ENCODE measurements around the gene CTPS1. TPM values are rescaled to one million over a fixed set of nuclear protein-coding genes. Genes with fewer than 3 reads are reported as not detected.

The CTPS1 gene
- total and polyA plus RNA-seq, 7 donors: 1.8 to 99.0 (median 26.0) TPM

DNA sequence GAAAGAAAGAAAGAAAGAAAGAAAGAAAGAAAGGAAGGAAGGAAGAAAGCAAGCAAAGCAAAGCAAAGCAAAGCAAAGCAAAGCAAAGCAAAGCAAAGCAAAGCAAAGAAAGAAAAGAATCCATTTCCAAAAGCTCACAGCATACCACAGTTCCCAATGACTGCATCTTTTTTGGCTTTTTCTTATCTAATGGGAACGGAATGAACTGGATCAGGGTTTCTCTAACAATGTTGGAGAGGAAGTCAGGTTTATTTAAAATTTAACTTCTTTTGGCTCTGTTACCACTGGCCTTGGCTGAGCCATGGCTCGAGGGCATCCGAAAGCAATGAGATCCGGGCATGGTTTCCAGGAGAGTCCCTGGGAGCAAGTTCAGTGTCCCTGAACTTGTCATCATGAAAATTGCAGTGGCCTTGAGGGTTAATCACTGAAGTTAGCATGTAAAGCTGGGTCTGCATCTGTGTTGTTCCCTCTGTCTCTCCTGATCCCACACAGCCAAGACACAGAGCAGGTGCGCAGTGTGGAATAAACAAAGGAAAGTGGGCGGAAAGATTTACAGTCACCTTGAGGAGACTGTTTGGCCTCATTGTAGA lies 34.6 kb upstream of the CTPS1 start:
- Histone ChIP-seq H3K27me3 (no peaks in the 10 kb centered on the region), H3K27ac (peak overlapping the region; percentile 84 to 94 (median 88)), H3K4me3 (no peak overlapping the region), H3K36me3 (no peaks in the 10 kb centered on the region), H3K9me3 (no peaks in the 10 kb centered on the region), H3K4me1 (peaks cover 0 to 67% (median 47%) of the 10 kb centered on the region in 4 donors)
- DNase-seq: peak; percentile 86
- 21 to 57% methylated on average over 6 of the region's 6 CpGs for WGBS, 2 donors
- TF ChIP-seq, protein P1, sequence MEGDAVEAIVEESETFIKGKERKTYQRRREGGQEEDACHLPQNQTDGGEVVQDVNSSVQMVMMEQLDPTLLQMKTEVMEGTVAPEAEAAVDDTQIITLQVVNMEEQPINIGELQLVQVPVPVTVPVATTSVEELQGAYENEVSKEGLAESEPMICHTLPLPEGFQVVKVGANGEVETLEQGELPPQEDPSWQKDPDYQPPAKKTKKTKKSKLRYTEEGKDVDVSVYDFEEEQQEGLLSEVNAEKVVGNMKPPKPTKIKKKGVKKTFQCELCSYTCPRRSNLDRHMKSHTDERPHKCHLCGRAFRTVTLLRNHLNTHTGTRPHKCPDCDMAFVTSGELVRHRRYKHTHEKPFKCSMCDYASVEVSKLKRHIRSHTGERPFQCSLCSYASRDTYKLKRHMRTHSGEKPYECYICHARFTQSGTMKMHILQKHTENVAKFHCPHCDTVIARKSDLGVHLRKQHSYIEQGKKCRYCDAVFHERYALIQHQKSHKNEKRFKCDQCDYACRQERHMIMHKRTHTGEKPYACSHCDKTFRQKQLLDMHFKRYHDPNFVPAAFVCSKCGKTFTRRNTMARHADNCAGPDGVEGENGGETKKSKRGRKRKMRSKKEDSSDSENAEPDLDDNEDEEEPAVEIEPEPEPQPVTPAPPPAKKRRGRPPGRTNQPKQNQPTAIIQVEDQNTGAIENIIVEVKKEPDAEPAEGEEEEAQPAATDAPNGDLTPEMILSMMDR (IDR thresholded peaks at IDR 0.05): no peak
- peak; percentile 86 to 98 (median 96) for TF ChIP-seq EP300 (IDR thresholded peaks at IDR 0.05)
- TF ChIP-seq POLR2A (IDR thresholded peaks at IDR 0.05): no peak
- peak; percentile 96 to 99 (median 98) for TF ChIP-seq POLR2AphosphoS5 (IDR thresholded peaks at IDR 0.05)
- intact Hi-C loops (cut with DNase I): loop anchor here (1.0 to 10.0 kb wide), 2 partner anchors 78 to 250 kb away; partner anchors contain the start of gene NFYC

DNA sequence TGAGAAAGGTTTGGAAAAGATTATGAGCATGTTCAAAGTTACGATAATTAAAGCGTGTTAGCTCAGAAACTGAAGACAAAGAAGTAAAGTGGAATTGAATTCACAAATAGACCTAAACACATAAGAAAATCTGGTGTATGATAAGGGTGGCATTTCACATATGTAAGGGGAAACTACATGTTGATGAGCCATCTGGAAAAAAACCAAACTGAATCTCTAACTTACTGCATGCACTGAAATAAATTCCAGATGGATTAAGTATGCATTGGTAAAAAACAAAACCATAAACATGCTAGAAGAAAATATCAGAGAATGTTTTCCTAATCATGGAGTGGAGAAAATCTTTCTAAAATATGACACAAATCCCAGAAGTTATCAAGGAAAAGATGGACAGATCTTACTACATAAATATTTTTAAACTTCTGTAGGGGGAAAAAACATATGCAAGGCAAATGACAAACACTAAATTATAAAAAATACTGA lies 34.0 kb upstream of the CTPS1 start:
- no peak for DNase-seq
- Histone ChIP-seq H3K9me3 (no peaks in the 10 kb centered on the region), H3K4me1 (peaks cover 0 to 67% (median 47%) of the 10 kb centered on the region in 4 donors), H3K27ac (peak overlapping the region; percentile 84 to 94 (median 88)), H3K27me3 (no peaks in the 10 kb centered on the region), H3K36me3 (no peaks in the 10 kb centered on the region), H3K4me3 (no peak overlapping the region)
- intact Hi-C loops (cut with DNase I): loop anchor here (1.0 to 10.0 kb wide), 2 partner anchors 78 to 251 kb away; partner anchors contain the start of gene NFYC
- TF ChIP-seq EP300 (IDR thresholded peaks at IDR 0.05) (no peak), POLR2A (IDR thresholded peaks at IDR 0.05) (no peak), POLR2AphosphoS5 (IDR thresholded peaks at IDR 0.05) (no peak)
- TF ChIP-seq, protein P1 (IDR thresholded peaks at IDR 0.05): no peak
- 42 to 66% methylated on average over 2 of the region's 2 CpGs for WGBS, 2 donors

DNA sequence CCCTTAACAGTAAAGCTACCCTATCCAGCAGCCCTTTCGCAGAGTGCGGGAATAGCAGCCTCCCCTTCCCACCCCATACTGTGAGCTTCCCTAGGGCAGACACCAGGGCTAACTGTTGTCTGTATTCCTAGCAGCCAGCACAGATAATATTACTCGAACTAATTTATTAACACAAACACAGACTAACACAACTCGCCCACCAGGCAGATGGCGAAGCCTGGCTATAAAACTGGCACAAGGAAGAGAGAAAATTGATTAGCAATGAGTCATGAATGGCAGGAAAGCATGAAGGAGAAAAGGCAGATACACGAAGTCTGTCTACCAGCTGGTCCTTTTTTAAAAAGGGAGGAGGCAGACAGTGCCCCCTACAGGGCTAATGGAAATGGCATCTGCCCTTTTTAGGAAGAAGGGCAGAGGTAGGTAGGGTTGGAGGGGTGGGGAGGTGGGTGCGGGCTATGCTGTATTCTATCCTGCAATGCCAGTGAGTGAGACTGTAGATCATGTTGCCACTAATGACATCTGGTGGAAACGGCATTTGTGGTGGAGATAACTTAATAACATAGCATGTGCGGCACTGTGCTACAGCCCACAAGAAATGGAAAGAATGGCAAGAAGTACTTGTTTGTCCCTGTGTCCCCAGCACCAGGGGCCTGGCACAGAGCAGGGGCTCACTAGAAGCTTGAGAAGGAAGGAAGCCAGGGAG lies 30.6 kb upstream of the CTPS1 start:
- H3K4me3 ChIP-seq: no peak overlapping the region
- WGBS, 2 donors: 39 to 41% methylated on average over 9 of the region's 9 CpGs
- no peaks in the 10 kb centered on the region for H3K9me3 ChIP-seq
- no peaks in the 10 kb centered on the region for H3K27me3 ChIP-seq
- H3K4me1 ChIP-seq: peaks cover 0 to 52% (median 38%) of the 10 kb centered on the region in 4 donors
- intact Hi-C loops (cut with DNase I): loop anchor here (1.0 to 10.0 kb wide), 2 partner anchors 99 to 254 kb away; partner anchors contain the start of gene NFYC
- TF ChIP-seq POLR2AphosphoS5 (IDR thresholded peaks at IDR 0.05) (peak in 3 of 4 donors; percentile 6 to 46 (median 44)), EP300 (IDR thresholded peaks at IDR 0.05) (no peak), POLR2A (IDR thresholded peaks at IDR 0.05) (no peak)
- TF ChIP-seq, protein P1 (IDR thresholded peaks at IDR 0.05): peak; percentile 51 to 77 (median 54)
- peak overlapping the region in 3 of 4 donors; percentile 64 to 94 (median 87) for H3K27ac ChIP-seq
- peak; percentile 79 for DNase-seq
- H3K36me3 ChIP-seq: no peaks in the 10 kb centered on the region

DNA sequence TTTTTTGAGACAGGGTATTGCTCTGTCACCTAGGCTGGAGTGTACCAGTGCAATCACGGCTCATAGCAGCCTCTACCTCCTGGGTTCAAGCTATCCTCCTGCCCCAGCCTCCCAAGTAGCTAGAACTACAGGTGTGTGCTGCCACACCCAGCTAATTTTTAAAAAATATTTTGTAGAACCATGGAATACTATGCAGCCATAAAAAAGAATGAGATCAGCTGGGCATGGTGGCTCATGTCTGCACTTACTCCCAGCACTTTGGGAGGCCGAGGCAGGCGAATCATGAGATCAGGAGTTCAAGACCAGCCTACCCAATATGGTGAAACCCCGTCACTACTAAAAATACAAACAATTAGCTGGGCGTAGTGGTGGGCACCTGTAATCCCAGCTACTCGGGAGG lies 29.9 kb upstream of the CTPS1 start:
- H3K9me3 ChIP-seq: no peaks in the 10 kb centered on the region
- H3K36me3 ChIP-seq: no peaks in the 10 kb centered on the region
- no peak overlapping the region for H3K4me3 ChIP-seq
- intact Hi-C loops (cut with DNase I): loop anchor here (10.0 kb wide), 1 partner anchor 255 kb away; the partner anchor contains the start of gene NFYC
- peaks cover 0 to 45% (median 31%) of the 10 kb centered on the region in 4 donors for H3K4me1 ChIP-seq
- no peaks in the 10 kb centered on the region for H3K27me3 ChIP-seq
- DNase-seq: no peak
- H3K27ac ChIP-seq: peak overlapping the region in 2 of 4 donors; percentile 87 to 94
- WGBS, 2 donors: 93 to 94% methylated on average over 6 of the region's 6 CpGs
- TF ChIP-seq EP300 (IDR thresholded peaks at IDR 0.05): no peak
- no peak for TF ChIP-seq POLR2AphosphoS5 (IDR thresholded peaks at IDR 0.05)
- no peak for TF ChIP-seq POLR2A (IDR thresholded peaks at IDR 0.05)
- TF ChIP-seq, protein P1 (IDR thresholded peaks at IDR 0.05): no peak
